GM12891 (cell line): ENCODE measurements around the gene ACTR1A.
"Not testable (repeated sequence)": the region's sequence is repeated elsewhere in the genome, so short reads cannot be mapped to it uniquely, and the experiment has no call there.

ENCODE experiments used
- DNase-seq: peaks from one replicate; pipeline ENCODE4 v3.0.0; 2011; ENCODE audit warnings: low spot score; ENCODE audit not compliant: insufficient read length
- FAIRE-seq: peaks from 2 replicates; lab custom pipeline; 2011; peaks lifted over from hg19 to GRCh38; lab: Jason Lieb, UNC
- PAX5 ChIP-seq: IDR thresholded peaks from 2 replicates; pipeline ENCODE4 v1.6.1; 2011; ENCODE audit warnings: low read length, moderate library complexity, mild to moderate bottlenecking; ENCODE audit not compliant: insufficient read depth, severe bottlenecking
- POLR2A ChIP-seq: IDR thresholded peaks from 2 replicates; pipeline ENCODE4 v1.6.1; 2011; ENCODE audit warnings: low read depth, low read length, control low read depth
- POLR2AphosphoS5 ChIP-seq: IDR thresholded peaks from 2 replicates; pipeline ENCODE4 v1.6.1; 2011; ENCODE audit warnings: low read depth, low read length, control low read depth
- POU2F2 ChIP-seq: IDR thresholded peaks from 2 replicates; pipeline ENCODE4 v1.6.1; 2011; ENCODE audit warnings: low read depth, mild to moderate bottlenecking, control low read depth, low read length, moderate library complexity
- SPI1 ChIP-seq: IDR thresholded peaks from 2 replicates; pipeline ENCODE4 v1.6.1; 2011; ENCODE audit warnings: low read depth, low read length, control low read depth
- TAF1 ChIP-seq: IDR thresholded peaks from 2 replicates; pipeline ENCODE4 v1.6.1; 2011; ENCODE audit warnings: low read depth, low read length, control low read depth

ACTR1A gene

GRCh38 chr10:102504179-102504975, 1.9 kb upstream of the ACTR1A start:
- no peak for TF ChIP-seq PAX5
- no peak for TF ChIP-seq POLR2AphosphoS5
- no peak for TF ChIP-seq TAF1
- TF ChIP-seq POLR2A: no peak
- FAIRE-seq (no peak), DNase-seq (no peak)

DNA sequence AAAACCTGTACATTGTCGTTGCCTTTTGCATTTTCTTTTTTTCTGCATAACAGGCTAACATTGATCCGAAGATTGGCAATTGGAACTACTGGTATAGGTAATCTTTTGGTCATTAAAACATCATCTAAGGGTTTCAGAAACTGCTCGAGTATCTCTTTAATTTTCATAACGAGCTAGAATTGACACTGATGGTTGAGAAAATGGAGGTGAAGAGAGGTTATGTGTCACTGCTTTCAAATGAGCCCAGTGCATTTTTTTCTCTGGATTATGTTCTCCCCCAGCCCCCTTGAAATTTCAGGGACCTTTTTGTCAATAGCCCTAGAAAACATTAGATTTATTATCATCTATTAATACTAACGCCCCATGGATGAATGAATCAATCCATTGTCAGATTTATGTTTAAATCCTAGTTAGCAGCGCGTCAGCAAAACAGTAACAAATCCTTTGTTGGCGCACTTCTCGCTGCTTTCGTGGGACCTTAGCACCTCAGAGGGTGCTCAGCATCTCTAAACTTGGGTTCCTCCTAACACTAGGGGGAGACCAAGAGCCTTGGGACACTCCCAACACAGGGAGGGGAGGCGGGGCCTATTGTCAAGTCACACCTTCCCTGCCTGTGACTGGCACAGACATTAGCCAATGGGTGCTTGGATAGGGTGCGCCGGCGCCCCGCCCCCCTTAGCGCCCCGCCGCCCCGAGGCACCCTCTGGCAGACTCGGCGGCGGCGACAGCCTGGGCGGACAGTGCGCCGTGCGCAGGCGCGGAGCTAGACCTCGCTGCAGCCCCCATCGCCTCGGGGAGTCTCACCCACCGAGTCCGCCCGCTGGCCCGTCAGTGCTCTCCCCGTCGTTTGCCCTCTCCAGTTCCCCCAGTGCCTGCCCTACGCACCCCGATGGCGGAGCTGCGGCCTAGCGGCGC, 1.0 kb upstream of the ACTR1A start, which contains the start of gene SUFU:
Gene SUFU, plus strand, starts transcription at position 709 of the 915 bp plus-strand sequence. Its CDS starts 181 bp downstream, at position 890.
- peak; percentile 83 for TF ChIP-seq TAF1
- TF ChIP-seq SPI1: 0 out of 2 replicates have a peak, but pooled peaks have one; percentile 3
- no peak for TF ChIP-seq POU2F2
- TF ChIP-seq POLR2A: 0 out of 2 replicates have a peak, but pooled peaks have one; percentile 62
- peak; percentile 41; the same call in 1 of the 2 replicates for TF ChIP-seq POLR2AphosphoS5
- no peak for TF ChIP-seq PAX5
- FAIRE-seq (peak; percentile 99), DNase-seq (peak; percentile 90)

DNA sequence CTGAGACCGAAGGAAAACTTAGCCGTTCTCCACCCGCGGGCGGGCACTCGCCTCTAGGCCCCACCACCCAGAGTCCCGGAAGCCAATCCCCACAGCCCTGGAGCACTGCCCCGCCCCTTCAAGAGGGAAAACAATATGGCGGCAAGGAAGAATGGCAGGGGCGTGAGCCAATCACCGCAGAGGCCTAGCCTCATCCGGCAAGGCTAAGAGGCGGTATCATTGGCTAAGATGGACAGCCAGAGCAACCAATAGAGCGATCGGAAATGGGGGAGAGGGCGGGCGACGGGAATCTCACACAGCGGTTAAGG, 529 bp downstream of the ACTR1A start:
- TF ChIP-seq POLR2A (peak; percentile 45; the same call in 1 of the 2 replicates), SPI1 (no peak)
- FAIRE-seq (no peak), DNase-seq (peak; percentile 93)

DNA sequence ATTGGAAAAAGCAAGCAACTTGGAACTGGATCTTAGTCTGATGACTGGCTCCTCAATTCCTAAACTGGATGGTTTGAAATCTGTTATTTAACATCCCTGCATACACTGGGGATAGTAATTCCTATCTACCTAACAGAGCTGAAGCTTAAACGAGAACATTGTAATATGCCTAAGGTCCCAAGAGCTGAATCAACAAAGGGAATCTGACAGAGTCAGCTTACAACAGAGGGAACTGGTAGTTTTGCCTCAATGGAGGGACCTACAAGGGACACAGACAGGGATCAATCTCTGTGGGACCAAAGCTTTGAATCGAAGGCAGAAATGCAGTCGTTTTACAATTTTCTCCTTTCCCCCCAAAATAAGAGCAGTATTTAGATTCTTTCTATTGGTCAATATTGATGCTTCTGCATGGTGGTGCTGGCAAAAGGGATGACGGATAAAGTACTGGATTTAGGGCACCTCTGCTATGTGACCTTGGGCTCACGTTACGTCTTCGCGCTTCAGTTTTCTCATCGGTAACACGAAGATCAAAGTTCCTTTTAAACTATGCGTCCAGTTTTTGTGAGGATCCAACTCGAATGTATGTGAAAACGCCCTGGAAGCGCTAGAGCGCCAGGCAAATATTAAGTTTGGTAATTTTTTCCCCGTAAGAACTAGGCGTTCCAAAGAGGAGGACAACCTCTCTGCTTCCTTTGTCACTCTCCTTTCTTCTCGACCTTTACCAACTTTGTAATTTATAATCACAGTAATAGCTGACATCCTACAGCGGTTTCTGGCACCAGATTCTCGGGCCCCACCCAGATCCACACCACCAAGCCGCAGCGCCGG, 1.1 kb downstream of the ACTR1A start:
- TF ChIP-seq PAX5 (no peak), POLR2AphosphoS5 (no peak), SPI1 (no peak), POLR2A (no peak), POU2F2 (no peak), TAF1 (no peak)
- FAIRE-seq (peak; percentile 16), DNase-seq (no peak)

DNA sequence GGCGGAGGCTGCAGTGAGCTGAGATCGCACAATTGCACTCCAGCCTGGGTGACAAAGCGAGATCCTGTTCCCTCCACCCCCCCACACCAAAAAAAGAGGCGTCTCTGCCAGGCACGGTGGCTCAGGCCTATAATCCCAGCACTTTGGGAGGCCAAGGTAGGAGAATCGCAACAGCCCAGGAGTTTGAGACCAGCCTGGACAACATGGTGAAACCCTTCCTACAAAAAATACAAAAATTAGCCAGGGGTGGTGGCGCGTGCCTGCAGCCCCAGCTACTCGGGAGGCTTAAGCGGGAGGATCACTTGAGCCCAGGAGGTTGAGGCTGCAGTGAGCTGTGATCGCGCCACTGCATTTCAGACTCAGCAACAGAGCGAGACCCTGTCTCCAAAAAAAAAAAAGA, 1.8 kb downstream of the ACTR1A start:
- FAIRE-seq, DNase-seq: not testable (repeated sequence)

- TF ChIP-seq POLR2AphosphoS5 (no peak), POU2F2 (no peak), TAF1 (no peak), POLR2A (no peak), PAX5 (no peak), SPI1 (no peak)
- DNase-seq: no peak
- no peak for FAIRE-seq
Measured at GRCh38 chr10:102499356-102499755, 3.2 kb downstream of the ACTR1A start.

- no peak for TF ChIP-seq POLR2AphosphoS5
- TF ChIP-seq PAX5: no peak
- TF ChIP-seq TAF1: no peak
- TF ChIP-seq POU2F2: no peak
- TF ChIP-seq POLR2A: no peak
- TF ChIP-seq SPI1: no peak
- FAIRE-seq (no peak), DNase-seq (no peak)
Measured at GRCh38 chr10:102497545-102497944, 5.0 kb downstream of the ACTR1A start.

DNA sequence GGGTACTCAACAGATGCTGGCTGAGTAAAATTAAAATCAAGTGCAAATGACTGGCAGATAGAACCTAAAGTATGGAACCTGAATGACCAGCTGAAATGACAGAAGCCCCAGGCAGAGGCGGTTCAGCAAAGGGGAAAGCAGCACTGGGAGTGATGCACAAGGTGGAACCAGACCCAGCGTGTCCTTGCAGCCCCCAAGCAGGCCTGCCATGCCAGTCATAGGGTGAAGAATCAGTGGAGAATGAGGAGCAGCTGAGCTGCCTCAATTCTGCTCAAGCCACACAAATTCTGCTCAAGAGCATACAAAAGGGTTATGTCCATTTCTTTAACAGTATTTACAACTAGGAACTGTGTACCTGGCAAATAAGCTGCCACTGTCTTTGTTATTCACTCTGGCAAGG, 8.7 kb downstream of the ACTR1A start:
- FAIRE-seq: no peak
- TF ChIP-seq POU2F2: no peak
- no peak for TF ChIP-seq POLR2A
- TF ChIP-seq TAF1: no peak
- TF ChIP-seq PAX5: no peak
- no peak for TF ChIP-seq POLR2AphosphoS5
- no peak for TF ChIP-seq SPI1
- DNase-seq: no peak

- FAIRE-seq (no peak), DNase-seq (no peak)
- TF ChIP-seq SPI1 (no peak), PAX5 (no peak), POU2F2 (no peak), TAF1 (no peak), POLR2AphosphoS5 (no peak), POLR2A (no peak)
Measured at GRCh38 chr10:102492983-102493382, 9.5 kb downstream of the ACTR1A start.
